ENCODE data around the gene SYNGR1. TPM values are rescaled to one million over a fixed set of nuclear protein-coding genes. Genes with fewer than 3 reads are reported as not detected.

Gene SYNGR1
- total and polyA plus RNA-seq, 8 donors, result 0.45 to 18.1 (median 6.4) TPM

- 86 to 96% (median 91%) methylated on average over 14 to 24 of the region's 24 CpGs for WGBS, 5 donors
- intact Hi-C loops (cut with DNase I; ENCODE audit: low total_unique reads), result no loop called here
- H3K4me1 ChIP-seq, result no peaks in the 10 kb centered on the region
- no peak overlapping the region for H3K4me3 ChIP-seq
- TF ChIP-seq POLR2AphosphoS5 (IDR thresholded peaks at IDR 0.05) (no peak), EP300 (IDR thresholded peaks at IDR 0.05) (no peak), POLR2A (IDR thresholded peaks at IDR 0.05) (no peak)
- TF ChIP-seq, protein P1, sequence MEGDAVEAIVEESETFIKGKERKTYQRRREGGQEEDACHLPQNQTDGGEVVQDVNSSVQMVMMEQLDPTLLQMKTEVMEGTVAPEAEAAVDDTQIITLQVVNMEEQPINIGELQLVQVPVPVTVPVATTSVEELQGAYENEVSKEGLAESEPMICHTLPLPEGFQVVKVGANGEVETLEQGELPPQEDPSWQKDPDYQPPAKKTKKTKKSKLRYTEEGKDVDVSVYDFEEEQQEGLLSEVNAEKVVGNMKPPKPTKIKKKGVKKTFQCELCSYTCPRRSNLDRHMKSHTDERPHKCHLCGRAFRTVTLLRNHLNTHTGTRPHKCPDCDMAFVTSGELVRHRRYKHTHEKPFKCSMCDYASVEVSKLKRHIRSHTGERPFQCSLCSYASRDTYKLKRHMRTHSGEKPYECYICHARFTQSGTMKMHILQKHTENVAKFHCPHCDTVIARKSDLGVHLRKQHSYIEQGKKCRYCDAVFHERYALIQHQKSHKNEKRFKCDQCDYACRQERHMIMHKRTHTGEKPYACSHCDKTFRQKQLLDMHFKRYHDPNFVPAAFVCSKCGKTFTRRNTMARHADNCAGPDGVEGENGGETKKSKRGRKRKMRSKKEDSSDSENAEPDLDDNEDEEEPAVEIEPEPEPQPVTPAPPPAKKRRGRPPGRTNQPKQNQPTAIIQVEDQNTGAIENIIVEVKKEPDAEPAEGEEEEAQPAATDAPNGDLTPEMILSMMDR (IDR thresholded peaks at IDR 0.05), result no peak
- H3K36me3 ChIP-seq, result peaks cover 0 to 48% (median 25%) of the 10 kb centered on the region in 4 donors
- H3K9me3 ChIP-seq, result peaks cover 0 to 7% (median 0%) of the 10 kb centered on the region in 4 donors
- DNase-seq, result no peak
- H3K27me3 ChIP-seq, result no peaks in the 10 kb centered on the region
- H3K27ac ChIP-seq, result no peak overlapping the region
Observed at GRCh38 chr22:39374191-39374590, 24.4 kb downstream of the SYNGR1 start.

DNA sequence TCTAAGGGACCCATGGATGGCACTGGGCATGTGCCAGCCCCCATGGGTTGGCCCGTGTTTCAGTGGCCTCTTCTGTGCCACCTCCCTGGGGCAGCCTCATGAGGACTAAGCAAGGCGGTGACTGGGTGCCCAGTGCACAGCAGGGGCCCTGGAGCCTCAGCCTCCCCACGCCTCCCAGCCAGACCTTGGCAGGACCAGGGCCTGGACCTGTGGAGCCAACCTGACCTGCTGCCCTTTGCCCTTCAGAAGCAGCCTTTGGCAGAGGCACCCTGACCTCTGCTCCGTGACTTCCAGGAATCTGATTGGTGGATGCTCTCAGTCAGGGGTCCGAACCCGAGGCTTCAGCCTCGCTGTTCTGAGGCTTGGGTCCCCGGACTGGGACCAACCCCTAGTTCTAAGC, 25.0 kb downstream of the SYNGR1 start:
- intact Hi-C loops (cut with DNase I; ENCODE audit: low total_unique reads), result no loop called here
- Histone ChIP-seq H3K27ac (no peak overlapping the region), H3K4me1 (no peaks in the 10 kb centered on the region), H3K36me3 (peaks cover 0 to 48% (median 25%) of the 10 kb centered on the region in 4 donors), H3K4me3 (no peak overlapping the region), H3K27me3 (no peaks in the 10 kb centered on the region), H3K9me3 (peaks cover 0 to 7% (median 0%) of the 10 kb centered on the region in 4 donors)
- no peak for DNase-seq
- TF ChIP-seq POLR2AphosphoS5 (IDR thresholded peaks at IDR 0.05) (no peak), POLR2A (IDR thresholded peaks at IDR 0.05) (no peak), EP300 (IDR thresholded peaks at IDR 0.05) (no peak)
- TF ChIP-seq, protein P1 (IDR thresholded peaks at IDR 0.05), result no peak
- WGBS, 5 donors, result 87 to 96% (median 94%) methylated on average over 4 to 8 of the region's 8 CpGs

- no peaks in the 10 kb centered on the region for H3K4me1 ChIP-seq
- H3K36me3 ChIP-seq, result peaks cover 0 to 48% (median 25%) of the 10 kb centered on the region in 4 donors
- WGBS, 5 donors, result 70 to 83% (median 79%) methylated on average over 8 of the region's 8 CpGs
- TF ChIP-seq, protein P1 (IDR thresholded peaks at IDR 0.05), result no peak
- TF ChIP-seq EP300 (IDR thresholded peaks at IDR 0.05), result no peak
- TF ChIP-seq POLR2AphosphoS5 (IDR thresholded peaks at IDR 0.05), result no peak
- no peak for TF ChIP-seq POLR2A (IDR thresholded peaks at IDR 0.05)
- DNase-seq, result no peak
- peaks cover 0 to 7% (median 0%) of the 10 kb centered on the region in 4 donors for H3K9me3 ChIP-seq
- H3K27me3 ChIP-seq, result no peaks in the 10 kb centered on the region
- no peak overlapping the region for H3K4me3 ChIP-seq
- intact Hi-C loops (cut with DNase I; ENCODE audit: low total_unique reads), result no loop called here
- no peak overlapping the region for H3K27ac ChIP-seq
Observed at GRCh38 chr22:39375646-39376045, 25.9 kb downstream of the SYNGR1 start.

- H3K4me1 ChIP-seq, result no peaks in the 10 kb centered on the region
- H3K36me3 ChIP-seq, result peaks cover 0 to 49% (median 23%) of the 10 kb centered on the region in 4 donors
- H3K9me3 ChIP-seq, result no peaks in the 10 kb centered on the region
- DNase-seq, result no peak
- 80 to 88% (median 82%) methylated on average over 15 of the region's 15 CpGs for WGBS, 5 donors
- H3K27ac ChIP-seq, result no peak overlapping the region
- H3K27me3 ChIP-seq, result peaks cover 0 to 10% (median 0%) of the 10 kb centered on the region in 3 donors
- intact Hi-C loops (cut with DNase I; ENCODE audit: low total_unique reads), result no loop called here
- TF ChIP-seq EP300 (IDR thresholded peaks at IDR 0.05) (no peak), POLR2A (IDR thresholded peaks at IDR 0.05) (no peak), POLR2AphosphoS5 (IDR thresholded peaks at IDR 0.05) (no peak)
- TF ChIP-seq, protein P1 (IDR thresholded peaks at IDR 0.05), result no peak
- no peak overlapping the region for H3K4me3 ChIP-seq
Observed at GRCh38 chr22:39379756-39380730, 30.3 kb downstream of the SYNGR1 start.

Data from stomach (tissue), 9 donors.